Fibroblast of skin of right quadriceps (primary cell): Measurements from ENCODE around the gene RAG2.
"Not testable (repeated sequence)": the region's sequence is repeated elsewhere in the genome, so short reads cannot be mapped to it uniquely, and the experiment has no call there.

ENCODE experiments used
- DNase-seq: peaks from one replicate; pipeline ENCODE4 v3.0.0-alpha.2; 2013

Gene RAG2

DNA sequence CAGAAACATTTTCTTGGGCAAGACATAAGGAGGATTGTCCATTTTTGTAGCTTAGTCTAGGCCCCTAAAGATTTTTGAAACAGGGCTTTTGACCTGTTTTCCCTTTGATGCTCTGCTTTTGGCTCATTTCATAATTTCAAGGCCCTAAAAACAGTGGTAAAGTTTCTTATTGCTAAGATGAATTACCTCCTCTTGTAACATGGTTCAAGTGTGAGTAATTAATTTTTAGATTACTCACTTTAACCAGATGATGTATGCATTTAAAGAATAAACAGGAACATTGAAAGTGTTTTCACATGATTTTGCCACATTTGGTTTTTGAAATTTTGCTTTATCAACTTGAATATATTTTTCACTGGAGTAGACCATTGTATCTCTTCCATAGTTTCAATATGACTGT lies 1.2 kb downstream of the RAG2 start:
- no peak for DNase-seq

GRCh38 chr11:36594316-36594989 lies 3.6 kb downstream of the RAG2 start, which contains the start of gene IFTAP:
IFTAP (plus strand) TSS chr11:36594502; CDS start chr11:36610104, 15,602 bp downstream.
- peak; percentile 91 for DNase-seq

DNA sequence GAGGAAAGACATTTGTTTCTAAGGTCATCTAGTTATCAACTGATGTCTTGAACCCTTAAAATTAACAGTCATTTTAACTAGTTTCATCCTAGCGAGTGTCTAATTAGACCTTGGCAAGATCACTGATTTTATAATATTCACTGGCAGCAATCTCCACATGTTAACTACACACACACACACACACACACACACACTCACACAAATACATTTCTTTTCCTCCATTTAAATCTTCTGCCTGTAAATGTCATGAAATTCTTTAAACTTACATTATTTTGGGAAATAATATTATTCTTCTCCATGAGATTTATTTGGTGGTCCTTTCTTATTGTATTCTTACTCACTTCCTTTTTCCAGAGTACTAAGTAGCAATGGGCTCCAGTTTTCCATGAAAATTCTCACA lies 6.6 kb downstream of the RAG2 start:
- DNase-seq: no peak

- no peak for DNase-seq
These were observed 7.5 kb downstream of the RAG2 start for GRCh38 chr11:36590513-36590912.

GRCh38 chr11:36588099-36588498 lies 9.9 kb downstream of the RAG2 start:
- DNase-seq: no peak

- DNase-seq: no peak
These were observed 11.5 kb downstream of the RAG2 start for GRCh38 chr11:36586543-36586942.

DNA sequence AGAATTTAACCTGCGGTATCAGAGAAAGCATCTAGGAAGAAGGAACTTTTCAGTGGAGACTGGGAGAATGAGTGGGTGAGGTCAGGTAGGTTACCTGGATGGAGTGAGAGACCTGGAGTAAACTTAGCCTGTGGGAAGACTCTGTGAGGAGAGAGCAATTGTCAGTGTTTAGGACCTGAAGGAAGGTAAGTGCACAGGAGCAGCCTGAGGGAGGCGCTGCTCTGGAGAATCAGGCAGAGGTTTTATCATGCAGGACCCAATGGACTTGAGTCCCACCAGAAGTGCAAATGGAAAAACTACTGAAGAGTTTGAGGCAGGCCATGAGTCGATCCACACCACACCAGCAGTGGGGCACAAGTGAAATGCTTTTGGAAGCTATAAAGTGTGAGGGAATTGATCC lies 14.4 kb downstream of the RAG2 start:
- no peak for DNase-seq

DNA sequence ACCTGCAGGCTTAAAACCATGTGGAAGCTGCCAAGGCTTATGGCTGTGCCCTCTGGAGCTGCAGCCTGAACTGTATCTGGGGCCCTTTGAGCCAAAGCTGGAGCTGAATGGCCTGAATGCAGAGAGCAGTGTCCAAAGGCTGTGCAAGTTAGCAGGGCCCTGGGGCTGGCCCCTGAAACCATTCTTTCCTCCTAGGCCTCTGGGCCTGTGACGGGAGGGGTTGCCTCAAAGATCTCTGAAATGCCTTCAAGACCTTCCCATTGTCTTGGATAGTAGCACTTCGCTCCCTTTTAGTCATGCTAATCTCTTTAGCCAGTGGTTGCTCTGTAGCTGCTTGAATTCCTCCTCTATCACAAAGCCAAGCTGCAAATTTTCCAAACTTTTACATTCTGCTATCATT lies 16.5 kb downstream of the RAG2 start:
- DNase-seq: no peak

DNA sequence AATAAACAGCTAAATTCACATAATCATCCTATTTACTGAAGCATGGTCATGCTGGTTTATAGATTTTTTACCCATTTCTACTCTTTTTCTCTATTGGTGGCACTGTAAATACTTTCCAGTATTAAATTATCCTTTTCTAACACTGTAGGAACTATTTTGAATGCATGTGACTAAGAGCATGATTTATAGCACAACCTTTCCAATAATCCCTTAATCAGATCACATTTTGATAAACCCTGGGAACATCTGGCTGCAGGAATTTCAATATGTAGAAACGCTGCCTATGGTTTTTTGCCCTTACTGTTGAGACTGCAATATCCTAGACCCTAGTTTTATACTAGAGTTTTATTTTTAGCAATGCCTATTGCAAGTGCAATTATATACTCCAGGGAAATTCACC lies 19.6 kb downstream of the RAG2 start:
- peak; percentile 14 for DNase-seq

DNA sequence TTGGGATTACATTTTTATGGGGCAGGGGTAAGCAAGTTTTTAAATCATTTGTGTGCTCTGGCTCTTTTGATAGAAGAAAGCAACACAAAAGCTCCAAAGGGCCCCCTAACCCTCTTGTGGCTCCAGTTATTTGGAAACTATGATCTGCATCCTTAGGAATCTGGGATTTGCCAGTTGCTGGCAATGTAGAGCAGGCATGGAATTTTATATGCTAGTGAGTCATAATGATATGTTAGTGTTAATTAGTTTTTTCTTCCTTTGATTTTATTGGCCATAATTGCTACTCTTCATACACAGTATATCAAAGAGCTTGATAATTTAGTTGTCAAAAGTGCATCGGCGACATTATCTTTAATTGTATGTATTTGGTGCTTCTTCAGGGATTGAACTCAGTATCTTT lies 20.2 kb downstream of the RAG2 start:
- peak; percentile 70 for DNase-seq

DNA sequence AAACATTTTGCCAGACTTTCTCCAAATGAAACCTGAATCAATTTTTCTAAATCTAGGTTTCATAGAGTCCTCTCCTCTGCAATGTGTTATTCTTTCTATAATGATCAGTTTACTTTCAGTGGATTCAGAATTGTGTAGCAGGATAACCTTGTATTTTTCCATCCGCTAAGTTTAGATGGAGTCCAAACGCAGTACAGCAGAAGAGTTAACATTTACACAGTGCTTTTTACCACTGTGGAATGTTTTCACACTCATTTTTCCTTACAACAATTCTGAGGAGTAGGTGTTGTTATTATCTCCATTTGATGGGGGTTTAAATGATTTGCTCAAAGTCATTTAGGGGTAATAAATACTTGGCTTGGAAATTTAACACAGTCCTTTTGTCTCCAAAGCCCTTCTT lies 20.7 kb downstream of the RAG2 start:
- no peak for DNase-seq

- no peak for DNase-seq
These were observed 23.6 kb downstream of the RAG2 start for GRCh38 chr11:36574486-36574885.

DNA sequence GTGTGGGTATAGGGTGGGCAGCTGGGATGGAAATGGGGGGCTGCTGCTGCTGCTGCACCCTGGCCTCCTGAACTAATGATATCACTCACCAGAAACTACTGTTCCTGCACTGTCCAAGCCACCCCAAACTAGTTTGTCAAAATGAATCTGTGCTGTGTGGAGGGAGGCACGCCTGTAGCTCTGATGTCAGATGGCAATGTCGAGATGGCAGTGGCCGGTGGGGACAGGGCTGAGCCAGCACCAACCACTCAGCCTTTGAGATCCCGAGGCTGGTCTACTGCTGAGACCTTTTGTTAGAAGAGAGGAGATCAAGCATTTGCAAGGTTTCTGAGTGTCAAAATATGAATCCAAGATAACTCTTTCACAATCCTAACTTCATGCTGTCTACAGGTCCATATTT lies 28.9 kb downstream of the RAG2 start:
- no peak for DNase-seq

- no peak for DNase-seq
These were observed 30.3 kb downstream of the RAG2 start, which contains the start of gene RAG1 for GRCh38 chr11:36567694-36568093. RAG1 (plus strand) TSS chr11:36568007; CDS start chr11:36573305, 5,298 bp downstream.

GRCh38 chr11:36566407-36567053 lies 31.5 kb downstream of the RAG2 start:
- DNase-seq: no peak

- no peak for DNase-seq
These were observed 32.9 kb downstream of the RAG2 start for GRCh38 chr11:36565031-36565610.

GRCh38 chr11:36564376-36565030 lies 33.5 kb downstream of the RAG2 start:
- peak; percentile 61 for DNase-seq

DNA sequence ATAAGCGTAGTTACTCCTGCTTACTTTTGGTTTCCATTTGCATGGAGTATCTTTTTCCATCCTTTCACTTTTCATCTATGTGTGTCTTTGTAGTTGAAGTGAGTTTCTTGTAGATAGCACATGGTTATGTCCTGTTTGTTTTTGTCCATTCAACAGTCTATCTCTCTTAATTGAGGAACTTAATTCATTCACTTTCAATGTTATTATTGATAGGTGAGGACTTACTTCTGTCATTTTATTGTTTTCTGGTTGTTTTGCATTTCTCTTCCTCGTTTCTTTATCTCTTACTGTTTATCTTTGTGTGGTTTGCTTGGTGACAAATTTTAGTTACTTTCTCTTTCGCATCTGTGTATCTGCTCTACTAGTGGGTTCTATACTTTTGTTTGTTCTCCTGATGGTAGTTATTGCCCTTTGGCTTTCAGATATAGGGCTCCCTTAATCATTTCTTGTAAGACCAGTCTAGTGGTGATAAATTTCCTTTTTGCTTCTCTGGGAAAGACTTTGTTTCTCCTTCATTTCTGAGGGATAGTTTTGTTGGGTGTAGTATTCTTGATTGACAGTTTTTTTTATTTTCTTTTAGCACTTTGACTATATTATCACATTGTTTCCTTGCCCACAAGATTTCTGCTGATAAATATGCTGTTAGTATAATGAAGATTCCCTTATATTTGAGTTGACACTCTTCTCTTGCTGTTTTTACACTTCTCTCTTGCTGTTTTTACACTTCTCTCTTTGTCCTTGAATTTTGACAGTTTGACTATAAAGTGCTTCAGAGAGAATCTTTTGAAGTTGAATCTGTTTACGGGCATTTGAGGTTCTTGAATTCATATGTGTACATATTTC lies 39.2 kb downstream of the RAG2 start:
- DNase-seq: no peak

DNA sequence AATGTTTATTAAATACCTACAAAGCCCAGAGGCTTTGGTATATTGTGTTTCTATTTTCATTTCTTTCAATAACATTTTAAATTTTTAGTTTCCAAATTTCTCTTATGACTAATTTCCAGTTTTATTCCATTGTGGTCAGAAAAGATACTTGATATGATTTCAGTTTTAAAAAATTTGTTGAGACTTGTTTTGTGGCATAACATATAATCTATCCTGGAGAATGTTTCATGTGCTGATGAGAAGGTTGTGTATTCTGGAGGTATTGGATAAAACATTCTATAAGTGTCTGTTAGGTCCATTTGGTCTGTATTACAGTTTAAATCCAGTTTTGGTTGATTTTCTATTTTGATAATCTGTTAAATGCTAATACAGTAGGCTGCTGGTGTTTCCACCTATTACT lies 40.0 kb downstream of the RAG2 start:
- DNase-seq: no peak

DNA sequence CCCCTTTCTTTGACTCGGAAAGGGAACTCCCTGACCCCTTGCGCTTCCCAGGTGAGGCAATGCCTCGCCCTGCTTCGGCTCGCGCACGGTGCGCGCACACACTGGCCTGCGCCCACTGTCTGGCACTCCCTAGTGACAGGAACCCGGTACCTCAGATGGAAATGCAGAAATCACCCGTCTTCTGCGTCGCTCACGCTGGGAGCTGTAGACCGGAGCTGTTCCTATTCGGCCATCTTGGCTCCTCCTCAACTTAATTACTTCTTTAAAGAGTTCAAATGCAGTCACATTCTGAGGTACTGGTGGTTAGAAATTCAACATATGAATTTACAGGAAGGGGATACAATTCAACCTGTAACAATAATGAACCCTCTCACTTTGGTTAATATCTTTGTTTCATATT lies 40.6 kb downstream of the RAG2 start:
- DNase-seq: not testable (repeated sequence)

DNA sequence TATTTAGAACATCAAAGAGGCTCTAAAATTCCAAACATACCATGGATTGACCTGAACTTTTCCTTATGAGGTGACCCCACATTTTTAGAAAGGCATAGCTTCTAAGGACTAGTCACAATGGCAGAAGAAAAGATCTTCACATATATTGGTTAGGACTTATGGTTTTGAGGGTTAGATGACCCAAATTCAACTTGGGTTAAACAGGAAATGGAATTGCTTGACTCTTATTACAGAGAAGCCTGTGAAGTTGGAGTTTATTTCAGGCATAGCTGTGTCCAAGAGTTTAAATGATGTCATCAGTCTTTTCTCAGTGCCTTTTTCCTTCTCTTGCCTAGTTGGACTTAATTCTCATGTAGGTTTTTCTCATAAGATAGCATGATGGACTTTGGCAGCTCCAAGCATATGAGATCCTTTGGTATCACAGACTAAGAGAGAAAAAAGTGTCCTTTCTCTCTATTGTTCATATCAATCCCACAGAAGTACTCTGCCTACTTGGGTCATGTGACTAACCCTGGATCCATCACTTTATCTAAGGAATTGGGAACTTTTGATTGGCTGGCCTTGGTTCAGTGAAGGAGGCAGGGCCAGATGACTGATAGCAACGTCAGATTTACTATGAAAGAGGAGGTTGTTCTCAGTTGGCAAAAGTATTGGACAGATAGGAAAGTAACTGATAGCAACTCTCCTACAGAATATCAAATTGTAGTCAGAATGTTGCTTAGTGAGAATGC lies 47.5 kb downstream of the RAG2 start:
- DNase-seq: no peak
